ENCODE data around the gene BRINP3.

- TF ChIP-seq EZH2 (IDR thresholded peaks at IDR 0.05; ENCODE audit: borderline replicate concordance, low read depth, low read length, poor library complexity, severe bottlenecking): no peak
- no peak for TF ChIP-seq CTCF (conservative IDR thresholded peaks at IDR 0.05; ENCODE audit: low read depth, low read length)
Measured at GRCh38 chr1:190323530-190323929, 154.1 kb downstream of the BRINP3 start.
